ENCODE data around the gene TSPAN11.
"Not testable (repeated sequence)": the region's sequence is repeated elsewhere in the genome, so short reads cannot be mapped to it uniquely, and the experiment has no call there.

Gene TSPAN11

DNA sequence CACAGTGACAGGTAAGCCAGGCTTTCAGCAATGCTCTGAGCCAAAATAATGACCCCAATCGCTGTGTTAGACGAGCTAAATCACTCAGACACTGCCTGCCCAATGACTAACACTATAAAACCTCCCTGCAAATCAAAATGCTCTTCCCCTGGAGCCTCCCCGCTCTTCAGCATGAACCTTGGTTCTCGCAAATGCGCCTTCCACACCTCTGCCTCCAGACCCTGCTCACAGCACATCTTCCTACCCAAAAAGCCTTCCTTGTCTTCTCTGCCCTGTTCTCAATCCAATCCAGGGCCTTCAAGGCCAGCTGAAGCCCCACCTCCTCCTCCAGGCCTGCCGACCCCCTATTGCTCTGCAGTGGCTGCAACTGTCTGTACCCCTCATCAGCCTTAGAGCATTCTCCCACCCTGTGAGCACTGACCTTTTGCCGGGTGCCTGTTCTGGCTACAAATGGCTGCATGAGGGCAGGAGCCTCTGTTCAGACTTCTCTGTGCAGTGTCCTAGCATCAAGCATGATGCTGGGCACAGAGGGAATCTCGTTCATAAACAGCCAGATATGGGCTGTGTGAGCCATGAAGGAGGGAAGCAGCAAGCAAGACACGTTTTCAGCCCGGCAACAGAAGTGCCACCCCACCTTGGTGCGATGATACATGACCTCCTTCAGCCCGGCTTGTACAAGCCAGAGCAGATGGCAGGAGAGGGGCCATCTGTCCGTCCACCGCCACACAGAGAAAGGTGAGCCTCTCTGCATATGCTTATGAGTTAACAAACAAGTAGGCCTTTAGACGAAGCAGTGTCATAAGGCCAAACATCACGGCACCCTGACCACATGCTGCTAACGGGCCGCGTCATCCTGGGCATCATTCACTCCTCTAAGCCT lies 82.7 kb downstream of the TSPAN11 start:
- DNase-seq (ENCODE audit: extremely low spot score) = no peak
- ChIA-PET POLR2A (interaction anchor here (1.1 kb wide), 1 partner anchor 63 kb away, joined by 3 read pairs; no protein-coding TSS in a partner anchor), CTCF (interaction anchor here (0.6 kb wide), 1 partner anchor 79 kb away, joined by 3 read pairs; no protein-coding TSS in a partner anchor)
- TF ChIP-seq LEF1 (IDR thresholded peaks at IDR 0.05; ENCODE audit: borderline replicate concordance) = no peak
- no peak for TF ChIP-seq FOXK2 (IDR thresholded peaks at IDR 0.05)
- no peak for TF ChIP-seq PKNOX1 (IDR thresholded peaks at IDR 0.05)
- no peak for TF ChIP-seq SP1 (IDR thresholded peaks at IDR 0.05)
- no peak for TF ChIP-seq NFRKB (IDR thresholded peaks at IDR 0.05)
- no peak for TF ChIP-seq FOXA1 (IDR thresholded peaks at IDR 0.05)
- no peak for TF ChIP-seq FOXM1 (IDR thresholded peaks at IDR 0.05; ENCODE audit: borderline replicate concordance)
- no peak for TF ChIP-seq CTBP1 (IDR thresholded peaks at IDR 0.05; ENCODE audit: borderline replicate concordance)
- no peak for TF ChIP-seq SUZ12 (IDR thresholded peaks at IDR 0.05)
- no peak for TF ChIP-seq TARDBP (IDR thresholded peaks at IDR 0.05)
- no peak for TF ChIP-seq ZNF384 (IDR thresholded peaks at IDR 0.05)
- no peak for TF ChIP-seq ELF4 (IDR thresholded peaks at IDR 0.05)
- no peak for TF ChIP-seq HDGF (IDR thresholded peaks at IDR 0.05; ENCODE audit: borderline replicate concordance)
- TF ChIP-seq ARNT (IDR thresholded peaks at IDR 0.05) = no peak
- TF ChIP-seq BHLHE40 (IDR thresholded peaks at IDR 0.05; ENCODE audit: borderline replicate concordance) = no peak
- no peak for TF ChIP-seq L3MBTL2 (conservative IDR thresholded peaks at IDR 0.05)

- ChIA-PET POLR2A (no interaction called here), CTCF (no interaction called here)
- DNase-seq (ENCODE audit: extremely low spot score) = no peak
- TF ChIP-seq FOXM1 (IDR thresholded peaks at IDR 0.05; ENCODE audit: borderline replicate concordance) (no peak), NFRKB (IDR thresholded peaks at IDR 0.05) (no peak), SP1 (IDR thresholded peaks at IDR 0.05) (no peak), SUZ12 (IDR thresholded peaks at IDR 0.05) (no peak), ZNF384 (IDR thresholded peaks at IDR 0.05) (no peak), L3MBTL2 (conservative IDR thresholded peaks at IDR 0.05) (no peak), TARDBP (IDR thresholded peaks at IDR 0.05) (no peak), ELF4 (IDR thresholded peaks at IDR 0.05) (no peak), CTBP1 (IDR thresholded peaks at IDR 0.05; ENCODE audit: borderline replicate concordance) (no peak), LEF1 (IDR thresholded peaks at IDR 0.05; ENCODE audit: borderline replicate concordance) (no peak), HDGF (IDR thresholded peaks at IDR 0.05; ENCODE audit: borderline replicate concordance) (no peak)
Measured at GRCh38 chr12:31009976-31010375, 83.4 kb downstream of the TSPAN11 start.

GRCh38 chr12:31011336-31011735 lies 84.8 kb downstream of the TSPAN11 start:
- CTCF ChIA-PET = no interaction called here
- TF ChIP-seq L3MBTL2 (conservative IDR thresholded peaks at IDR 0.05) (no peak), ZNF384 (IDR thresholded peaks at IDR 0.05) (no peak), FOXA1 (IDR thresholded peaks at IDR 0.05) (no peak), SUZ12 (IDR thresholded peaks at IDR 0.05) (no peak), TARDBP (IDR thresholded peaks at IDR 0.05) (no peak), ELF4 (IDR thresholded peaks at IDR 0.05) (no peak), ARNT (IDR thresholded peaks at IDR 0.05) (no peak), FOXM1 (IDR thresholded peaks at IDR 0.05; ENCODE audit: borderline replicate concordance) (no peak), HDGF (IDR thresholded peaks at IDR 0.05; ENCODE audit: borderline replicate concordance) (no peak), FOXK2 (IDR thresholded peaks at IDR 0.05) (no peak), CTBP1 (IDR thresholded peaks at IDR 0.05; ENCODE audit: borderline replicate concordance) (no peak), NFRKB (IDR thresholded peaks at IDR 0.05) (no peak), LEF1 (IDR thresholded peaks at IDR 0.05; ENCODE audit: borderline replicate concordance) (no peak)
- no peak for DNase-seq (ENCODE audit: extremely low spot score)
- POLR2A ChIA-PET = no interaction called here

DNA sequence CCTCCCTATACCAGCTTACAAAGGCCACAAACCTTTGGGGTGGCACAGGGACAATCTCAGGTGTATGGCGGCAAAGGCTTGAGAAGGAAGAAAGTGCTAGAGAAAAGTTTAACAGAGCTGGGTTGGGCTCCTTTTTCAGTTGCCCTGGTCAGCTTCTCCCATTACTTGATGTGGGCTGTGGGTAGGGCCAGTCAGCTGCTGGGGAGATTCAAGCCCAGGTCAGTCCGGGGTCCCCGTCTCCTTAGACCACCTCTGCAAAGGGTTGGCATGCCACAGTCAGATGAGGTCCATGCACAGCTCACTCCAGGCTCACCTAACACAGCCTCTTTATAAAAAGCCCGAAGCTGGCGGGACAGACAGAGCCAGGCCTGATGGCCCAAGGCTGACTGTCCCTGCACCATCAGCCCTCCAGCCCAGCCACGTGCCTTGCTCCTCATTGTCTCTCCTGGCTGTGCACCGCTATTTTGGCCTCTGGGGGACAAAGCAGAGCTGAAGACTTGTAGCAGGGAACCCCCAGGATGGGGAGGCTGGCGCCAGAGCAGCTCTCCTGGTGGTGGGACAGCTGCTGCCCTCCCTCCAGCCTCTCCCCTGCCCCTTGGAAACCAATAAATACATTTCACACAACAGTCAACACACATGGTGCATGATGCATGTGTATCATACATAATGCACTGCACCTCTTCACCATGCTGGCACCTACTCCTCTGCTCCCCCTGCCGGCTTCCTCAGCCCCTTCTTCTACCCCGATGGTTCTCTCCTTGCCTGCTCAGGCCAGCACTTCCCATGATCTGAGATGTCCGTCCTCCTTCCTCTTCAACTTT lies 85.4 kb downstream of the TSPAN11 start:
- DNase-seq (ENCODE audit: extremely low spot score) = no peak
- ChIA-PET CTCF (interaction anchor here (1.0 kb wide), 1 partner anchor 47 kb away, joined by 3 read pairs; no protein-coding TSS in a partner anchor), POLR2A (no interaction called here)
- TF ChIP-seq FOXA1 (IDR thresholded peaks at IDR 0.05) (no peak), ELF4 (IDR thresholded peaks at IDR 0.05) (no peak), ARNT (IDR thresholded peaks at IDR 0.05) (no peak)

DNA sequence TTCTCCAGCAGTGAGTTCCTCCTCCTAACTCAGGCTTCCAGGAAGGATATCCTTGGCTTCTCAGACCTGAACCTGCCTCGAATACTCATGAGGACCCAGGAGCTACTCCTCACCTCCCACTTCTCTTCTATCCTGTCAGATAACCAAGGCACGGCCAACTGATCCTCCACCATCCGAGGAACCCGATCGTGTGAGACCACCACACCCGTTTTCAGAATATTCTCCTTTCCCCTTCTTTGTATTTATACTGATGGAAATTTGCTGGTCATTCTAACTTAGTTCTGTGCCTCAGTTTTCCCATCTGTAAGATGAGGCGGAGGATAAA lies 86.0 kb downstream of the TSPAN11 start:
- POLR2A ChIA-PET; DNase-seq (ENCODE audit: extremely low spot score): not testable (repeated sequence)
- CTCF ChIA-PET = interaction anchor here (1.0 kb wide), 1 partner anchor 46 kb away, joined by 3 read pairs; no protein-coding TSS in a partner anchor

DNA sequence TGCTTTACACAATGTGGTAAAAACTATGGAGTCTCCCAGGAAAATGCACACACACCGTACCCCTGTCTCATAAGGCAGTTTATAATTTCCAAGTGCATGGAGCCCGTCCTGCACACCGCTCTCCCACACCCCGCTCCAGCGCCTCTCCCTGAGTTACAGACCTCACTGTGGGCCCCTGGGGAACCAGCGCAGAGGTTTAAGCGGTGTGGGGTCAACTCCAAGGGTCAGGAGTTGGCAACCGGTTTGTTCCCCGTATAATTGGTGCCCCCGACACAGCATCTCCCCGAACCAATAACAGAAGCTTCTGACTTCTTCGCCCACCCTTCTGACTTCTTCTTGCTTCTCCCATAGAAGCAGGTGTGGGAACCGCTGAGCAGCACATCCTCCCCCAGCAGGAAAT lies 88.7 kb downstream of the TSPAN11 start:
- POLR2A ChIA-PET = no interaction called here
- no peak for DNase-seq (ENCODE audit: extremely low spot score)
- TF ChIP-seq TARDBP (IDR thresholded peaks at IDR 0.05) = no peak
- no peak for TF ChIP-seq L3MBTL2 (conservative IDR thresholded peaks at IDR 0.05)
- no peak for TF ChIP-seq CTBP1 (IDR thresholded peaks at IDR 0.05; ENCODE audit: borderline replicate concordance)
- TF ChIP-seq NFRKB (IDR thresholded peaks at IDR 0.05) = no peak
- TF ChIP-seq ARNT (IDR thresholded peaks at IDR 0.05) = no peak
- TF ChIP-seq ZNF384 (IDR thresholded peaks at IDR 0.05) = no peak
- TF ChIP-seq HDGF (IDR thresholded peaks at IDR 0.05; ENCODE audit: borderline replicate concordance) = no peak
- TF ChIP-seq FOXM1 (IDR thresholded peaks at IDR 0.05; ENCODE audit: borderline replicate concordance) = no peak
- no peak for TF ChIP-seq PKNOX1 (IDR thresholded peaks at IDR 0.05)
- TF ChIP-seq FOXK2 (IDR thresholded peaks at IDR 0.05) = no peak
- TF ChIP-seq LEF1 (IDR thresholded peaks at IDR 0.05; ENCODE audit: borderline replicate concordance) = no peak
- TF ChIP-seq FOXA1 (IDR thresholded peaks at IDR 0.05) = no peak
- TF ChIP-seq SP1 (IDR thresholded peaks at IDR 0.05) = no peak
- no peak for TF ChIP-seq ELF4 (IDR thresholded peaks at IDR 0.05)
- no peak for TF ChIP-seq SUZ12 (IDR thresholded peaks at IDR 0.05)
- CTCF ChIA-PET = no interaction called here

Measured in HEK293T (cell line).